ENCODE data around the gene TMEM135.
"Not testable (repeated sequence)": the region's sequence is repeated elsewhere in the genome, so short reads cannot be mapped to it uniquely, and the experiment has no call there.

TMEM135 gene

DNA sequence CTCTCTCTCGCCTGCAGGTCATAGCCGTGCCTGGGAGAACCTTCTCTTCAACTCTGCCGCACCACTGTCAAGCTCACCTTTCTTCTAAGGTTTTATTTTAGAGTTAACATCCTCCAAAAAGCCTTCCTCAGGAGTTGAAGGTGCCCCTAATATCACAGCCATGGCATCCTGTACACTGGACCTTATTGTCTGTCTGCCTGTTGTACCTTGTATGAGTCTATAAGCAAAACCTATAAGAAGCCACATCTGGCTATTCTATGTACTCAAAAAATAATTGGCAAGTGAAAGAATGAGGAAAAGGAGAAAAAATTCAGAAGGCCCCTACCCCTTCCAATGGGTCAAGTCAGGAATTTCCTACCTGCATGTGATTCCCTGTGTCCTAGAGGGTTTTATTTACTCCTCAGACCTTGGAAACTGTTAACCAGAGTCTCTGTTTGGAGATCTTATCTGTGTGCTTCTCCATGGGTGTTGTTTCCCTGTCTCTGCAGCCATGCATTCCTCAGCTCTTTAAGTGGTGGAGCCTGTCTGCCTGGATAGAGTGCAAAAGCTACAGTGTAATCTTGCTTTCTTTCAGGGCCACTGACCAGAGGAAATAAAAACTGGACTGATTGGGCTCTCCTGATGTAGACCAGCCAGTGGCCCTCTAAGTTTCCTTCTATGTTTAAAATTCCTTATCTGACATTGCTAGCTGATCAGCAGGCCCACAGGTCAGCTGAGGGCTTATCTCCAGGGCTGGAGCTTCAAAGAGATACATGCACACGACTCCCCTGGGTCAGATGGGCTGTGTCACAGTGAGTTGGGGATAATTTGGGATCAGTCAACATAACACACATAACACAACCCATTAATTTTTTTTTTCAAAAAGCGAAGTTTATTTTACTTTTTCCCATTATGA is 37.6 kb upstream of the TMEM135 start:
- H3K36me3 ChIP-seq (ENCODE audit: insufficient read depth) = no peaks in the 10 kb centered on the region
- H3K4me2 ChIP-seq = no peak overlapping the region
- H3K9ac ChIP-seq = no peak overlapping the region
- H3K4me3 ChIP-seq (IDR thresholded peaks at IDR 0.05; ENCODE audit: insufficient read depth, low read depth, low read length) = no peak overlapping the region
- no peaks in the 10 kb centered on the region for H4K20me1 ChIP-seq (ENCODE audit: insufficient read depth)
- H3K79me2 ChIP-seq (ENCODE audit: insufficient read depth, low read depth) = no peaks in the 10 kb centered on the region
- no peaks in the 10 kb centered on the region for H3K4me1 ChIP-seq (ENCODE audit: low read depth, poor library complexity, severe bottlenecking)
- no peak overlapping the region for H2AFZ ChIP-seq (ENCODE audit: low read depth)
- no peak overlapping the region for H3K27ac ChIP-seq
- no peak for TF ChIP-seq CTCF (conservative IDR thresholded peaks at IDR 0.05; ENCODE audit: low read depth, low read length)
- H3K27me3 ChIP-seq (ENCODE audit: insufficient read depth, low read depth) = no peaks in the 10 kb centered on the region

GRCh38 chr11:87002918-87003317 is 34.8 kb upstream of the TMEM135 start:
- Histone ChIP-seq H3K4me1 (ENCODE audit: low read depth, poor library complexity, severe bottlenecking) (no peaks in the 10 kb centered on the region), H3K79me2 (ENCODE audit: insufficient read depth, low read depth) (no peaks in the 10 kb centered on the region), H3K4me2 (no peak overlapping the region), H3K9ac (no peak overlapping the region), H2AFZ (ENCODE audit: low read depth) (no peak overlapping the region), H4K20me1 (ENCODE audit: insufficient read depth) (no peaks in the 10 kb centered on the region), H3K4me3 (IDR thresholded peaks at IDR 0.05; ENCODE audit: insufficient read depth, low read depth, low read length) (no peak overlapping the region), H3K27me3 (ENCODE audit: insufficient read depth, low read depth) (no peaks in the 10 kb centered on the region), H3K27ac (no peak overlapping the region), H3K36me3 (ENCODE audit: insufficient read depth) (no peaks in the 10 kb centered on the region)
- no peak for TF ChIP-seq CTCF (conservative IDR thresholded peaks at IDR 0.05; ENCODE audit: low read depth, low read length)

DNA sequence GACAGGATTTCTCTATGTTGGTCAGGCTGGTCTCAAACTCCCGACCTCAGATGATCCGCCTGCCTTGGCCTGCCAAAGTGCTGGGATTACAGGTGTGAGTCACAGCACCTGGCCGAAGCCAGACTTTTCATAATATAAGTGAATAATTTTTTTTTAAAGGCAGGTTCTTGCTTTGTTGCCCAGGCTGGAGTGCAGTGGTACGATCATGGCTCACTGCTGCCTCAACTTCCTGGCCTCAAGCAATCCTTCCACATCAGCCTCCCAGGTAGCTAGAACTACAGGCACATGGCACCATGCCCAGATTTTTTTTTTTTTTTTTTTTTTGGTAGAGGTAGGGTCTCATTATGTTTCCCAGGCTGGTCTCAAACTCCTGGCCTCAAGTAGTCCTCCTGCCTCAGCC is 33.5 kb upstream of the TMEM135 start:
- not testable (repeated sequence) for H3K27me3 ChIP-seq (ENCODE audit: insufficient read depth, low read depth); H3K4me3 ChIP-seq (IDR thresholded peaks at IDR 0.05; ENCODE audit: insufficient read depth, low read depth, low read length); H4K20me1 ChIP-seq (ENCODE audit: insufficient read depth); H3K9ac ChIP-seq; H3K27ac ChIP-seq; H2AFZ ChIP-seq (ENCODE audit: low read depth); H3K36me3 ChIP-seq (ENCODE audit: insufficient read depth); H3K4me1 ChIP-seq (ENCODE audit: low read depth, poor library complexity, severe bottlenecking); H3K4me2 ChIP-seq; H3K79me2 ChIP-seq (ENCODE audit: insufficient read depth, low read depth)

GRCh38 chr11:87005569-87005921 is 32.2 kb upstream of the TMEM135 start:
- Histone ChIP-seq H3K4me1 (ENCODE audit: low read depth, poor library complexity, severe bottlenecking) (no peaks in the 10 kb centered on the region), H3K36me3 (ENCODE audit: insufficient read depth) (no peaks in the 10 kb centered on the region), H3K79me2 (ENCODE audit: insufficient read depth, low read depth) (no peaks in the 10 kb centered on the region), H4K20me1 (ENCODE audit: insufficient read depth) (no peaks in the 10 kb centered on the region), H2AFZ (ENCODE audit: low read depth) (no peak overlapping the region), H3K4me3 (IDR thresholded peaks at IDR 0.05; ENCODE audit: insufficient read depth, low read depth, low read length) (no peak overlapping the region), H3K27me3 (ENCODE audit: insufficient read depth, low read depth) (no peaks in the 10 kb centered on the region), H3K27ac (no peak overlapping the region), H3K9ac (no peak overlapping the region), H3K4me2 (no peak overlapping the region)
- no peak for TF ChIP-seq CTCF (conservative IDR thresholded peaks at IDR 0.05; ENCODE audit: low read depth, low read length)

- H3K27me3 ChIP-seq (ENCODE audit: insufficient read depth, low read depth) = no peaks in the 10 kb centered on the region
- no peaks in the 10 kb centered on the region for H3K4me1 ChIP-seq (ENCODE audit: low read depth, poor library complexity, severe bottlenecking)
- no peak overlapping the region for H3K27ac ChIP-seq
- no peak overlapping the region for H3K4me3 ChIP-seq (IDR thresholded peaks at IDR 0.05; ENCODE audit: insufficient read depth, low read depth, low read length)
- H3K36me3 ChIP-seq (ENCODE audit: insufficient read depth) = no peaks in the 10 kb centered on the region
- TF ChIP-seq CTCF (conservative IDR thresholded peaks at IDR 0.05; ENCODE audit: low read depth, low read length) = no peak
- no peaks in the 10 kb centered on the region for H4K20me1 ChIP-seq (ENCODE audit: insufficient read depth)
- no peak overlapping the region for H2AFZ ChIP-seq (ENCODE audit: low read depth)
- H3K9ac ChIP-seq = no peak overlapping the region
- no peak overlapping the region for H3K4me2 ChIP-seq
- H3K79me2 ChIP-seq (ENCODE audit: insufficient read depth, low read depth) = no peaks in the 10 kb centered on the region
Observed at GRCh38 chr11:87006035-87006434, 31.7 kb upstream of the TMEM135 start.

All from KMS-11 (cell line).